Hematopoietic multipotent progenitor cell treated with erythropoietin and hydrocortisone succinate and interleukin-3 and kit ligand, for 17 days (in vitro differentiated cells): Measurements from ENCODE around the gene ARPC1B.
A peak's percentile ranks its signal among the peaks of the same experiment; 100 is the strongest.
"Not testable (repeated sequence)": the region's sequence is repeated elsewhere in the genome, so short reads cannot be mapped to it uniquely, and the experiment has no call there.

ENCODE experiments used
- DNase-seq: peaks from one replicate; pipeline ENCODE4 v3.0.0-alpha.2; 2015; ENCODE audit warnings: low spot score

ARPC1B gene

DNA sequence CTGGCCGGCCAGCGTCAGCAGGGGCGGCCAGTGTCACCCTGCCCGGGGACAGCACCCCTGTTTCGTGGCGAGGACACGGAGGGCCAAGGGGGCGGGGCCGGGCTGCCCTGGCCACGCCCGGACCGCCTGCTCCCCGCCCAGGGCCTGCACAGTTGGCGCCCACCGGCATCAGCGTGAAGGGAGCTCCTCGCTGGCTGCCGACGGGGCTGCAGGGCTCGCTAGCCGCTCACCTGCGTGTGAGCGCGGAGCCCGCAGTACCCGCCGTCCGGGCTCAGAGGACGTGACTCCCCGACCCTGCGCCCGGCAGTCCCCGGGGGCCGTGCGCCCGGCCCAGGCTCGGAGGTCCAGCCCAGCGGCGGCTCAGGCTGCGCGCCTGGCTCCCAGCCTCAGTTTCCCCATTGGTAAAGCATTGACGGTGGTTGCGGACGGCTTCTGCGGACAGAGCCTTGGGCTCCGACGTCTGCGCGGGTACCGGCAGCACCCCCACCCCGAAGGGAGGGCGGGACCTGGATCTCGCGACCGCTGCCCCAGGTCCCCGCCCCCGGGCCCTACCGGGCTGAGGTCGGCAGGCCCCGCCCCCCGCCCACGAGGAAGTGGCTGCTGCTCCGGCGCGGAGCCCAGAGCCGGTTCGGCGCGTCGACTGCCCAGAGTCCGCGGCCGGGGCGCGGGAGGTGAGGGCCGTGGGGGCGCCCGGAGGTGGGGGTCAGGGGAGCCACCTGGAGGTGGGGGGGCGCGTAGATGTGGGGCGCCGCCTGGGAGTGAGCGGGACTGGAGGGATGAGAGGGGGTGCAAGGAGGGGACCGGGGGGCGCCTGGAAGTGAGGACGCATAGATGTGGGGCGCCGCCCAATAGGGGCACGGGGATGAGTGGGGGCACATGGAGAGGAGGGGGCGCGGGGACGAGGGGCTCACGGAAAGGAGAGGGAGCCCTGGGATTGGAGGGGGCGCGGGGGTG, at the start of gene ARPC1B:
ARPC1B (plus strand) TSS at position 620 of the 954 bp plus-strand sequence. CDS start 10,985 bp downstream, outside the sequence.
- DNase-seq, result no peak

DNA sequence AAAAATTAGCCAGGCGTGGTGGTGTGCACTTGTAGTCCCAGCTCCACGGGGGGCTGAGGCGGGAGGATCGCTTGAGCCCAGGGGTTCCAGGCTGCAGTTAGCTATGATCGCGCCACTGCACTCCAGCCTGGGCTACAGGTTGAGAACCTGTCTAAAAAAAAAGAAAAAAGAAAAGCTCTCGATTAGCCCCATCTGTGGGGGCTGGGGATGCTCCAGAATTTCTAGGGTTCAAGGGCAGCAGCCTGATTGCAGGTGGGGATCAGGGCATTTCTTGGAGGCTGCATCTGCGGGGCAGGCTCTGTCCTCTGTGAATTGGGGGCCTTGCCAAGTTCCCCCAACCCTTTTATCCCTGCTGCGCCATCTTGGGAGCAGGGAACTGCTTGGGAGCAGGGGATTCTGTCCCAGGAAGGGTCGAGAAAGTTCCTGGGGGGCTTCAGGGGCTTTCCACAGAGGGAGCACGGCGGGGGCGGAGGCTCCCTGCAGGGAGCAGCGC, 49.5 kb upstream of the ARPC1B start:
- DNase-seq, result no peak

DNA sequence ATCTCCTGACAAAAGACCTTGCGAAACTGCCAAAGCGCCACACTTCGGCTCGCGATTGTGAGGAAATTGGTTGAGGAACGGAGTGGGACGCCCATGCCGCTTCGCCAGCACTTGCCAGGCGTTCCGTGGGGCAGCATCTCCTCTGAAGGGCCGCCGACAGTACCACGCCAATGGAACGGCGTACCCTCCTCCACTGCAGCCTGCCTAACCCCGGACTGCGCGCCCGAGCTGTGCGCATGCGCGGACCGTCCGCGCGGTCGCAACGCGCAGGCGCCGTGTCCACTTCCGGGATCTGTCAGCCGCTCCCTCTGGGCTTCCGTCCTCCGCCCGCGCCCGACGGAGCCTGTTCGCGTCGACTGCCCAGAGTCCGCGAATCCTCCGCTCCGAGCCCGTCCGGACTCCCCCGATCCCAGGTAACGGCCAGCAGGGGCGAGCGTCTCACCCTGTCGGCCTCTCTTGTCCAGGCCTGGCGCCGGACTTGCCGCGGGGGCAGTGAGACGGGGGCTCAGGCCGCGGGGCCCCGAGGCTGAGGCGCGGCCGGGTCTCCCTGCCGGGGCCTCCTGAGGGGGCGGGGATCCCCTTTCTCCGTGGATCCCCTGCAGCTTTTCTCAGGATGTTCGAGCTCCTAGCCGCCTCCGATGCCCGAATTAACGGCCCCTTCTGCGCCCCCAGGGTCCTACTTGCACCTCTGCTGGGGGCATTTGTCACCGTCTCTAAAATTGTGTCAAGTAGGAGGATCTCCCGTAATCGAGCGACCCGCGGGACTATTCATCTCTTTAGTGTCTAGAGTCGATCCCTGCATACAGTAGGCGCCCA, 48.7 kb upstream of the ARPC1B start, which contains the start of gene ARPC1A:
ARPC1A (plus strand) TSS at position 307 of the 816 bp plus-strand sequence. CDS start 7,456 bp downstream, outside the sequence.
- DNase-seq, result peak; percentile 94

DNA sequence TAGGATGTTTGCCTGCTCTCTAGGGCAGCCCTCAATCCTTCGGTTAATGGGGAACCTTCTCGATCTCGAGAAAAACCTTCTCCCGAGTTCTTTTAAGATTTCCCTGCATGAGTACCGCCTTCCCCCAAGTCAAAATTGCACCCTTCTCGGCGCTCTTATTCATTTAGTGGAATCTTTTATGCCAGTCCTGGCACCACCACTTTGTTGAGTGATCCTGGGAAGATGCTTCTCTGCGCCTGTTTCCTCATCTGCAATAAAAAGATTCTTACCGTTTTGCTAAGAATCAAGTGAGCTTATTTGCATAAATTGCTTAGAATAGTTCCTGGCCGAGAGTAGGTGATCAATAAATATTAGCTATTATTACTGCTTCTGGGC, 48.1 kb upstream of the ARPC1B start:
- DNase-seq, result no peak

DNA sequence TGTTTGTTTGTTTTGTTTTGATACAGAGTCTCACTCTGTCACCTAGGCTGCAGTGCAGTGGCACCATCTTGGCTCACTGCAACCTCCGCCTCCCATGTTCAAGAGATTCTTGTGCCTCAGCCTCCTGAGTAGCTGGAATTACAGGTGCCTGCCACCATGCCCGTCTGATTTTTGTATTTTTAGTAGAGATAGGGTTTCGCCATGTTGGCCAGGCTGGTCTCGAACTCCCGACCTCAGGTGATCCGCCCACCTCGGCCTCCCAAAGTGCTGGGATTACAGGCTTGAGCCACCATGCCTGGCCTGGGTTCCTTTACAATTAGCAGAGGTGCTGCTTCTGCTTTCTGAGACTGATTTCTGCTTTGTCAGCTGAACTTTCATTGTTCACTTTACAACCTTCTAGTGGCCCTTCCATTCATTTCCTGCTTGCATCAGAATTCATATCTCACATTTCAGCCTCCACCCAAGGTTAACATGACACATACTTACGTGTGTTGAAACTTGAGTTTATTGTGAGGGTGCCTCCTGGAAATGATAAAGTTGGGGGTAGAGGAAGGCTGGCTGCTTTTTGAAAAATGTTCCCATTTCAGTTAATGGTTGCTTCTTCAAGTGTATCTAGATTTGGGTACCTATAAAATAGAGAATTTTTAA, 44.1 kb upstream of the ARPC1B start:
- DNase-seq, result not testable (repeated sequence)

DNA sequence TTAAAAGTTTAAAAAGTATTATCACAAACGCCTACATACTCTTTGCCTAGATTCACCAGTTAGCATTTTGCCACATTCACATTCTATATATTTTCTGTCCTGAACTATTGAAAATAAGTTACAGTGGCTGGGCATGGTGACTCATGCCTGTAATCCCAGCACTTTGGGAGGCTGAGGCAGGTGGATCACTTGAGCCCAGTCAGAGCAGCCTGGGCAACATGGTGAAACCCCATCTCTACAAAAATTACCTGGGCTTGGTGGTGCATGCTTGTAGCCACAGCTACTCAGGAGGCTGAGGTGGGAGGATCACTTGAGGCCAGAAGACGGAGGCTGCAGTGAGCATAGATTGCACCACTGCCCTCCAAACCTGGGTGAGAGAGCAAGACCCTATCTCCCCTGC, 43.5 kb upstream of the ARPC1B start:
- no peak for DNase-seq

DNA sequence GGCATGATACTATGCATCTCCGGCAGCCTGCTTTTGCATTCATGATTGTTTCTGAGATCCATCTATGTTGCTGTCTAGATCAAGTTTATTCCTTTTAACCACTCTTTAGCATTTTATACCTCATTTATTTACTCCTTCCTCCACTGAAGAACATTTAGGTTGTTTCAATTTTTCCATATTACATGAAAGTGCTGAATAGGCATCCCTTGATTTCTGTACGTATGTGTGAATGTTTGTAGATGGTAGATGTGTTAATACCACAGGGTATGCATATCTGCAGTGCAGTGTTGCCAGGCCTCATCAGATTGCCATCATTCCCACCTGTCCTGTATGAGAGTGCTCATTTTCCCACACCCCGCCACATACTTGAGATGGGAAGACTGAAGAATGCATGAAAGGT, 34.9 kb upstream of the ARPC1B start:
- DNase-seq, result no peak

DNA sequence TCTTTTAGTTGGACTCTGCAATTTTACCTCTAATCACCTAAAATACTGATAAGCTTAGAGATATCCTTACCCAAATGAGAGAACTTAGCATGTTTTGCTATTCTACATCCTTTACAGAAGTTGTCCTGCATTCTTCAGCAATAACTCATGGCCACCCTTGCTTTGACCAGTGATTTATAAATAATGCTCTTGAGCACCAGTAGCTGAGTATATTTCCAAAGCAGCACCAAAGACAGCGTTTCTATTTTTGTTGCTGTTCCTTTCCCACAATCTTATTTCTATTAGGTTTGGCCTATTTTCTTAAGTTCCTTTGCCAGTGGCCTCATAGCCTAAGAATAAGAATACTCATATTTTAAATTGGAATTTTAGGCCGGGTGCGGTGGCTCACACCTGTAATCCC, 33.9 kb upstream of the ARPC1B start:
- no peak for DNase-seq

DNA sequence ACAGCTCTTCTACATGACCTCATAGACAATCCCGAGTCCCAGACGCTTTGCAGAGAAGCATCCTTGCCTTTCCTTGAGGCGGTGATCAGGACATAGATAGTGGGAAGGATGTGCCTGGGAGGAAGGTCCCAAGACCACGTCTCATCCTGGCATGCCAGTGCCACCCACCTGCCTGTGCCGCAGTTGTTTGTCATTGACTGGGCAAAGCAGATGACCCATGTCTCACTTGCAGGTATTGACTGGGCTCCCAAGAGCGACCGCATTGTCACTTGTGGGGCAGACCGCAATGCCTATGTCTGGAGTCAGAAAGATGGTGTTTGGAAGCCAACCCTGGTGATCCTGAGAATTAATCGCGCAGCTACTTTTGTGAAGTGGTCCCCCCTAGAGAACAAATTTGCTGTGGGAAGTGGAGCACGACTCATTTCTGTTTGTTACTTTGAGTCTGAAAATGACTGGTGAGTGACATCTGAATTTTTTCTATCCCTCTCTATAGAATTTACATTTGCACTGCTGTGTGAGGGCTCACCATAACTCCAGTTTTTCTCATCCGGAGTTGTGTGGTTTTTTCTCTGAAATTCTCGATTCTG, 30.4 kb upstream of the ARPC1B start:
- DNase-seq, result no peak

DNA sequence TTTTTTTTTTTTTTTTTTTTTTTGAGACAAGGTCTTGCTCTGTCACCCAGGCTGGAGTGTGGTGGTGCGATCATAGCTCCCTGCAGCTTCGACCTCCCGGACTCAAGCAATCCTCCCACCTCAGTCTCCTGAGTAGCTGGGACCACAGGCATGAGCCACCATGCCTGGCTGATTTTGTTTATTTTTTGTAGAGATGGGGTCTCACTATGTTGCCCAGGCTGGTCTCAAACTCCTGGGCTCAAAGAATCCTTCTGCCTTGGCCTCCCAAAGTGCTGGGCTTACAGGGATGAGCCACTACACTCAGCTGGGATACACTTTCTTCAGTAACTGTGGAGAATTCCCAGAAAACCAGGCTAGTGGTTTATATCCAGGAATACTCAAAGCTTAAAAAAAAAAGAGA, 23.9 kb upstream of the ARPC1B start:
- not testable (repeated sequence) for DNase-seq

DNA sequence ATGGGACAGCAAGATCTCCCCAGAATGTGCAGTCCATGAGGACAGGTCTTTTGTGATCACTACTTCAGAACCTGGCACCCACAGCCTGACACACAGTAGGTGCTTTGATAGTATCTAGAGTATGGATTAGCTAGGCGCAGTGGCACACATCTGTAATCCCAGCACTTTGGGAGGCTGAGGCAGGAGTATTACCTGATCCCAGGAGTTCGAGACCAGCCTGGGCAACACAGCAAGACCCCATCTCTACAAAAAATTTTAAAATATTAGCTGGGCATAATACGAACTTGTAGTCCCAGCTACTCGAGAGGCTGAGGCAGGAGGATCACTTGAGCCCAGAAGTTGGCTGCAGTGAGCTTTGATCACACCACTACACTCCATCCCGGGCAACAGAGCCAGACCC, 22.3 kb upstream of the ARPC1B start:
- DNase-seq, result no peak

DNA sequence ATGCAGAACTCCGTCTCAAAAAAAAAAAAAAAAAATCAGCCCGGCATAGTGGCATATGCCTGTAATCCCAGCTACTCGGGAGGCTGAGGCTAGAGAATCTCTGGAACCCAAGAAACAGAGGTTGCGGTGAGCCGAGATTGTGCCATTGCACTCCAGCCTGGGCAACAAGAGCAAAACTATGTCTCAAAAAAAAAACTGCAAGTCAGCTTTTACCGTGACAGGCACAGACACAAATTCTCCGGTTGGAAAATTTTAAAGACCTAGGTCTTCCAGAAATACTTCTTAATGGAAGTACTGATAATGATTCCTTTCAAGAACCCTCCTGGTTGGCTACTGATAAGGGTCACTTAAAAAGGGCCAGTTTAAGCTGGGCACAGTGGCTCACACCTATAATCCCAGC, 19.4 kb upstream of the ARPC1B start:
- no peak for DNase-seq

DNA sequence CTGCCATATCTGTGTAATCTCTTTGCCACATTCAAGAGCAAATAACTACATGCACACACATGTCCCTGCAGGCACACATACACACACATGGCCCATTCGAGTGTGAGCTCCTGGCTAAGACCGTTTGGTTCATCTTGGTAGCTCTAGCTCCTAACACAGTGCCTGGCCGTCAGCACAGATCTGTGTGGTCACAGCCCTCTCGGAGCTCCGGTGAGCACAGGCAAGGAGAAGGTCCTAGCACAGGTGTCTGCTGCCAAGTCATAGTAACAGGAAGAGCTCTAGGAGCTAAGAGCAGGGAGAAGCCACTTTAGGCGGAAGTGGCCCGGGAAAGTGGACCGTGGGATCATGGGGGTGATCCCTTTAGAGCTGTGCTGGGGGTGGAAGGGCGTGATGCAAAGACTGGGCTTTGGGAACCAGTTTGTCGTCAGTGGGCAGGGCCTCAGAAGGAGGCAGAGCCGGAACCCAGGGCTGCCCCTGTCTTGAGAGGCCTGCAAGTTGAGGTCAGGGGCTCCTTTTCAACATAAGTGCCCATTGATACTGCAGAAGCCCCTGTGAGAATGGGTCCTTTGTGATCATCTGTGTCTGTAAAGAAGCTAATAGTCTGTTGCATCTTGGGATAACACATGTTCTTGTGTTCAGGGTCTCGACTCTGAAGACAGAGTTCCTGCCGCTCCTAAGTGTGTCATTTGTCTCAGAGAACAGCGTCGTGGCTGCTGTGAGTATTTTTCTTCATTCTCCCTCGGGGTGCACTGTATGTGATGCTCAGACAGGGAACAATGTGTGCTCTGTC, 16.6 kb upstream of the ARPC1B start:
- no peak for DNase-seq

DNA sequence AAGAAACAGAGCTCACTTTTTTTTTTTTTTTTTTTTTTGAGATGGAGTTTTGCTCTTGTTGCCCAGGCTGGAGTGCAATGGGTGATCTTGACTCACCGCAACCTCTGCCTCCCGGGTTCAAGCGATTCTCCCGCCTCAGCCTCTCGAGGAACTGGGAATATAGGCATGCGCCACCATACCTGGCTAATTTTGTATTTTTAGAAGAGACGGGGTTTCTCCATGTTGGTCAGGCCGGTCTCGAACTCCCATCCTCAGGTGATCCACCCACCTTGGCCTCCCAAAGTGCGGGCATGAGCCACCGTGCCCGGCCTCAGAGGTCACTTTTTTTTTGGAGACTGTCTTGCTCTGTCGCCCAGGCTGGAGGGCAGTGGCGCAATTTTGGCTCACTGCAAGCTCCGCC, 16.0 kb upstream of the ARPC1B start:
- not testable (repeated sequence) for DNase-seq

DNA sequence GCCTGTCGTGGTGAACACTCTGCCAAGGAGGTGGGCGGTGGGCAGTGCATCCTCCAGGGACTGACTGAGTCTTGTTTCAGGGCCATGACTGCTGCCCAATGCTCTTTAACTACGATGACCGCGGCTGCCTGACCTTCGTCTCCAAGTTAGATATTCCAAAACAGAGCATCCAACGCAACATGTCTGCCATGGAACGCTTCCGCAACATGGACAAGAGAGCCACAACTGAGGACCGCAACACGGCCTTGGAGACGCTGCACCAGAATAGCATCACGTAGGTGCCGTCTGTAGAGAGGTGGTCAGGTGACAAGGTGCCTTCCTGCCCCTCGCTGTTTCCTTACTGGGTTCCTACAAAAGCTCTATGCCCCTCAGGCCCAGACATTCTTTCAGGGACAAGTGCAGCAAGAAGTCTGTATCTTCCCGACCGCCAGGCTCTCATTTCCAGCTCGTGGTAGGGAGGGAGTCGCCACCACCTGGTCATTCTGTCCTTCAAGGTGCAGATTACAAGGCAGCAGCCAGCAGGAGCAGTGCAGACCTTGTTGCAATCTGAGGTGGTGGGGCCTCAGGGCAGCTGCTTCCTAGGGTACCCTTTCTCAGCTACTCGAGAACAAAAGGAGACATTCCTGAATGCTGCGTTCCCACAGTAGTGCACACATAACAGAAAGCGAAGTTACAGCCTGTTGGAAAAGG, 14.9 kb upstream of the ARPC1B start:
- no peak for DNase-seq

DNA sequence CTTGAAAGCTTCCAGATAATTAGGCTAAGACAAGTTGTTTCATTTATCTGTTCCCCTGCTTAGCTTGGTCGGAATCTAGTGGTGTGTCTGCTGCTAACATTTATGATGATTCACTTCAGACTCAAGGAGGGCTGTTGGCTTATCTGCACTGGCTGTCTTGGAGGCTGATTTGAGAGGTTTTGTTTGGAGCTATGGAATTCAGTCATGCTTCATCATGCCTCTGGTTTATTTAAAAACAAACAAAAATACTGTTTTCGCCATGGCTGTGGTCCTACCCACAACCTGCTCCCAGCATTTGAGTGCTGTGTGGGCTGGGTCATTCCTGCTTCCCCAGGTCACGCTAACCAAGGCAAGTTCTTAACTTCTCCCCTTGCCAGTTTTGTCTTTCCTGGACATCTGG, 11.7 kb upstream of the ARPC1B start:
- DNase-seq, result no peak

DNA sequence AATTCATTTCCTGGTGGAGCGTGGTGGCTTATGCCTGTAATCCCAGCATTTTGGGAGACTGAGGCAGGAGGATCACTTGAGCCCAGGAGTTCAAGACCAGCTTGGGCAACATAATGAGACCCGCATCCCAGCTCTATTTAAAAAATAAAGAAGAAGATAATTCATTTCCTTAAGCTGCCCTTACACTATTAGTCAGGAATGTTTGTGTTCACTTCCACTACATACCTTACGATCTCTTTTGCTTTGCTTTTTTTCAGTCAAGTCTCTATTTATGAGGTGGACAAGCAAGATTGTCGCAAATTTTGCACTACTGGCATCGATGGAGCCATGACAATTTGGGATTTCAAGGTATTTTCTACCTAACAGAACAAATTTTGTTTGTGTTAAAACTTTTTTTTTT, 11.2 kb upstream of the ARPC1B start:
- no peak for DNase-seq

DNA sequence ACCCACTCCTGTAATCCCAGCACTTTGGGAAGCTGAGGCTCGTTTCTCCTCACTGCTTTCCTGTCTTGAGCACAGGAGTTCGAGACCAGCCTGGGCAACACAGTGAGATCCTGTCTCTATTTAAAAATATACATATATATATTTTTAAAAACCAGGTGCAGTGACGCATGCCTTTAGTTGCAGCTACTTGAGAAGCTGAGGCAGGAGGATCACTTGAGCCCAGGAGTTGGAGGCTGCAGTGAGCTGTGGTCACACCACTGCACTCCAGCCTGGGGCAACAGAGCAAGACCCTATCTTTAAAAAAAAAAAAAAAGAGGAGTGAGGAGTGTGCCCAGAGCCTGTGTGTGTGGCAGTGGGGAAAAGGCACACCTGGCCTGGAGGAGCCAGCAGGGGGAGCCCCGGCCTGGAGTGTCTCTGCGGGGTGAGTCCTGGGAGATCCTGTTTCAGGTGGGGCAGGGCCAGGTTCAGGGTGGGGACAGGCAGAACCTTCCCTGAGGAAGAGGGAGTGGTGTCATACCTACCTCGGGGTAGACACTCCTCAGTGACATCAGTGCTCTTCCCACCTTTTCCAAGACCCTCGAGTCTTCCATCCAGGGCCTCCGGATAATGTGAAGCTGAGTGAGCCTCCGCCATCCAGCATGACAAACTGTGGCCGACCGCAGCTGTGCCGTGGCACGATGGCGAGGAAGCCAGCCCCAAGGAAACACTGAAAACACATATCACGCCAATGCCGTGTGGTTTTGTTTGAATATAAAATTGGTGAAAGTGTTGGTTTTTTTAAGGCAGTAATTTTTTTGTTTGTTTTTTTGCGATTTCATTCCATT, 9.0 kb upstream of the ARPC1B start:
- DNase-seq, result peak; percentile 74

DNA sequence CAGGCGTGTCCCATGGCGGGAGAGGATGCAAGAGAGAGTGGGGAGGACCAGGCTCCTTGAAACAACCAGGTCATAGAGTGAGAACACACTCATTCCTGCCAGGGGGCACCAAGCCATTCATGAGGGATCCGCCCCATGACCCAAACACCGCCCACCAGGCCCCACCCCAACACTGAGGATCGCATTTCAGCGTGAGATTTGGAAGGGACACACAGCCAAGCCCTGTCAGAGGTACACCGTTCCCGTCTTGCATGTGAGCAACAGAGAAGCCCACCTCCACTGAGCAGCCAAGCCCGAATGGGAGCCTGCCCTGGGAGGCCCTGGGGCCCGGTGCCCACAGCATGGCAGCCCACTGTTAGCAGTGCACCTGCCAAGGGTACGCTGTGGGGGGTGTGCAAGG, 7.9 kb upstream of the ARPC1B start:
- DNase-seq, result no peak
